Measurements from ENCODE around the gene CLTB.

CLTB gene

DNA sequence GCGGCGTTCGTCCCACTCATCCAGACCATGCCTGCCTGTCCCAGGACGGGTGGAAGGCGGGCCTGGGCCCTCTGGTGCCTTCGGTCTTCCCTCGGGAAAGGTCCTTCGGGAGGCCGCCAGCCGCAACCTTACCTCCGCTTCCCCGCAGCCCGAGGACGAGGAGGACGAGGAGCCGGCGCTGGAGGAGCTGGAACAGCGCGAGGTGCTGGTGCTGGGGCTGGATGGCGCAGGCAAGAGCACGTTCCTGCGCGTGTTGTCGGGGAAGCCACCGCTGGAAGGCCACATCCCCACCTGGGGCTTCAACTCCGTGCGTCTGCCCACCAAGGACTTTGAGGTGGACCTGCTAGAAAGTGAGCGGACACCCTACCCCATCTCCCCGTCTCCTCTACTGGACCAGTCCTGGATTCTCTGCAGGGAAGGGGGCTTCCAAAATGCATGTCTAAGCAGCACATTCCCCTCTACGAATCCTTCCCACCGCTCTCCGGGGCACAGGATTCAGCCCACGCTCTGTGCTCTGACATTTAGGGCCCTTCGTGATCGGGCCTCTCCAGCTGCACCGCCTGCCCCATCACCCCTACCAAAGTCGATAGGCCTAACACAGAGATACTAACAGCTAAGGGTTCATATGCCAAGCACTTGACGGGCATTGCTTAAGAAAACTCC, 50.0 kb downstream of the CLTB start:
- Histone ChIP-seq H3K27ac (ENCODE audit: low read length) (no peak overlapping the region), H3K9ac (ENCODE audit: low read length) (peak overlapping the region; percentile 16), H3K27me3 (ENCODE audit: control insufficient read depth, insufficient read depth, low read length) (peaks cover 61% of the 10 kb centered on the region), H3K4me1 (ENCODE audit: control insufficient read depth, low read depth, low read length) (peaks cover 3% of the 10 kb centered on the region), H3K4me3 (ENCODE audit: low read length) (peak overlapping the region; percentile 69), H3K9me3 (ENCODE audit: control insufficient read depth, low read depth, low read length) (no peaks in the 10 kb centered on the region), H3K36me3 (ENCODE audit: control insufficient read depth, low read depth, low read length) (no peaks in the 10 kb centered on the region)

DNA sequence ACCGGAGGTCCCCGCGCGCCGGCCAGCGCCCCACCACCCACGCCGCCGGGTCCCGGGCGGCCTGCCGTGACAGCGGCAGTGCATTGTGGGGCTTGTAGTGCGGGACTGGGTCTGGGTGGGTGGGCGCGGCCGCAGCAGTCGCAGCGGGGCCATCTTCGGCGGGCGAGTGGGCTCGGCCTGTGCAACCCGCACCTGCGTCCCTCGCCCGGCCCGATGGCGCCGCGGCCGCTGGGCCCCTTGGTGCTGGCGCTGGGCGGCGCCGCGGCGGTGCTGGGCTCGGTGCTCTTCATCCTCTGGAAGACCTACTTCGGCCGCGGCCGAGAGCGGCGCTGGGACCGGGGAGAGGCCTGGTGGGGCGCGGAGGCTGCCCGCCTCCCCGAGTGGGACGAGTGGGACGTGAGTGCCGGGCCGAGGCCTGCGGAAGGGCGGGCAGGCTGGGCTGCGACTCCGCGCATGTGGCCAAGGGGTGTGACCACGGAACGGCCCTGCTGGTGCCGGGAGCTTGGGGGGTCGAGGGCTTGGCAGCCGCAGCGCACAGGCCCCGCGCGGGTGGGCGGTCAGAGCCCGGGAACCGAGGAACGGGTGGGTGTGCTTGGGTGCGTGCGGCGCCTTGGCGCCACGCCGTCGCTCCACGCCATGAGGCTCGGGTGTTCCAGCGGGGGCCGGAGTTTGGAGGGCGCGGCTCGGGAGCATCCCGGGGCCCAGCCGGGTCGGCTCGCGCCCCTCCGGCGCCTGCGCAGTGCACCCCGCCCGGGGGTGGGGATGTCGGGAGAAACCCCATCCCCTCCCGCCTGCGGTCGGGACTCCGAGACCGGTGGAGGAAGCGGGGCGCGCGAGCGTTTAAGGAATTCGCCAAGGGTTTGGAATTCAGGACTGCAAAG, 50.7 kb downstream of the CLTB start, which contains the start of gene ARL10:
TSS of gene ARL10 (plus strand) at position 137 of the 881 bp plus-strand sequence. CDS start at position 214, 77 bp downstream.
- Histone ChIP-seq H3K27ac (ENCODE audit: low read length) (no peak within 1 kb of the TSS), H3K9ac (ENCODE audit: low read length) (peak within 1 kb of the TSS; percentile 16), H3K4me1 (ENCODE audit: control insufficient read depth, low read depth, low read length) (peaks cover 3% of the 10 kb centered on the region), H3K9me3 (ENCODE audit: control insufficient read depth, low read depth, low read length) (no peaks in the 10 kb centered on the region), H3K4me3 (ENCODE audit: low read length) (peak within 1 kb of the TSS; percentile 69), H3K27me3 (ENCODE audit: control insufficient read depth, insufficient read depth, low read length) (peaks cover 61% of the 10 kb centered on the region), H3K36me3 (ENCODE audit: control insufficient read depth, low read depth, low read length) (no peaks in the 10 kb centered on the region)

DNA sequence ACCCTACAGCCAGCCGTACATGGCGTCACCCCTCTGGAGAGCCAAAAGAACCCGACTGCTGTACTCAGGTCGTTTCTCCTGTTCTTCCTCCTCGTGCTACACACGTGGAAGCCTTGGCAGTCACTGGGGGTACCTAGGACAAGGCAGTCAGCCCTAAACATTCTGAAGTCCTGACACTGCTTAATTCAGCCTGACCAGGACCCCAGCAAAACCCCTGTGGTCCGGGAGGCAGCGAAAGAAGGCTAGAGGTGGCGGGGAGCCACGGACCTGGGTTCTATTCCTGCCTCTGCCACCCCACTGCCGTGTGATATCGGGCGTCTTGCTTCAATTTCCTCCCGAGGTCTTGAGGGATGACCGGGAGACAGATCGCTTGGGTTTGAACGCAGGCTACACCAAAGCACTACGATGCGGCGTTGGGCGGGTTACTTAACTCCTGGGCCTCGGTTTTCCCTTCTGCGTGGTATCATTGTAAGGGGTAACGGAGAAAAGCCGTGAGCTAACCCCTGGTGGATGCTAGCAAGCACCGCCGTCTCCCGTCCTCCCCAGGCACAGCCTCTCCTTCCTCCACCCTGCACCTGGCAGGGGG, 51.5 kb downstream of the CLTB start:
- Histone ChIP-seq H3K4me1 (ENCODE audit: control insufficient read depth, low read depth, low read length) (peaks cover 3% of the 10 kb centered on the region), H3K27me3 (ENCODE audit: control insufficient read depth, insufficient read depth, low read length) (peaks cover 61% of the 10 kb centered on the region), H3K36me3 (ENCODE audit: control insufficient read depth, low read depth, low read length) (no peaks in the 10 kb centered on the region), H3K9ac (ENCODE audit: low read length) (no peak overlapping the region), H3K27ac (ENCODE audit: low read length) (no peak overlapping the region), H3K9me3 (ENCODE audit: control insufficient read depth, low read depth, low read length) (no peaks in the 10 kb centered on the region), H3K4me3 (ENCODE audit: low read length) (peak overlapping the region; percentile 69)

DNA sequence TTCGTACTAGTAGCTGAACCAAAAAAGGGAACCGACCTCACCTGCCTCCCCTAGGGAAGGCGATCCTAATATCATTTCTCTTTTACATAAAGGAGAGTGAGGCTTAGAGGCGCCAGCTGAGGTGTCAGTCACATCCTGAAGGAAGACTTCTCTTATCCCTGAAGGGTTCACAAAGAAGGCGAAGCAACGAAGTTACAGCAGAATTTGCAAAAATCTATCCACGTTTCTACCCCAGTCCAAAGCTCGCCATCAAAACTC, 54.2 kb downstream of the CLTB start:
- H3K4me1 ChIP-seq (ENCODE audit: control insufficient read depth, low read depth, low read length) = peaks cover 3% of the 10 kb centered on the region
- peaks cover 55% of the 10 kb centered on the region for H3K27me3 ChIP-seq (ENCODE audit: control insufficient read depth, insufficient read depth, low read length)
- H3K36me3 ChIP-seq (ENCODE audit: control insufficient read depth, low read depth, low read length) = peaks cover 18% of the 10 kb centered on the region
- no peak overlapping the region for H3K27ac ChIP-seq (ENCODE audit: low read length)
- H3K9ac ChIP-seq (ENCODE audit: low read length) = peak overlapping the region; percentile 95
- H3K4me3 ChIP-seq (ENCODE audit: low read length) = peak overlapping the region; percentile 93
- H3K9me3 ChIP-seq (ENCODE audit: control insufficient read depth, low read depth, low read length) = no peaks in the 10 kb centered on the region

DNA sequence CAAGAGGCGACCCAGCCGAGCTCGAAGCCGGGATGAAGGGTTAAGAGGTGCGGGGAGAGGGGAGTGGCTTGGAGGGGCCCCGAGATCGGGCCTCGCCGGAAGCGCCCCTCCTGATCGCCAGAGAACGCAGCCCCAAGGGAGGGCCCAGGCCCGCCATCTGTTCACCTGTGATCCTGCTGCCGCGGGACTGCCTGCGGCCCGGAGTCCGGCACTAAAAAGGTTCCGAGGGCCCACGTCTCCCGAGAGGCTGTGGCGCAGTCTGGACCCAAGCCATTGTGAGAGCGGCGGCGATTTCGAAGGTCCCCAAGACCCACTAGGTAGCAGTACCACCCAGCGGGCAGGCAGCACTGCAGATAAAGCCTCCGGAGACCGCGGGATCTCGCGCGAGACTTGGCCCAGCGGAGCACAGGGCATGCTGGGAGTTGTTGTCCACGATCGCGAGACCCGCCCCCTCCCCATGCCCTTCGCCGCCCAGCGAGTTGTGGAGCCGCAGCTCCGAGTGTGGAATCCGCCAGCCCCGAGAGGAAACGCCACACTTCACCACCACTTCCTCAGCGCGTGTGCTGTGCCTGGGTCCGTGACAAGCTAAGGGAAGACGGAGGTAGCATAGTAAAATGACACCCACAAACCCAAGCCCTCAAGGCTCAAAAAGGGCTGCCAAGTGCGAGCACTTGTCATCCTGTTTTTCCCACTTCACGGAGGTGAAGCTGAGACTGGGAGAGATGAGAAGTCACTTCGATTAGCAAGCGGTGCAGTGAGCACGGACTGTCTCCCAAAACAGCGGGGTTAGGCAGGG, 54.7 kb downstream of the CLTB start, which contains the start of gene KIAA1191:
TSS of gene KIAA1191 (minus strand) at position 328 of the 796 bp plus-strand sequence. CDS start 2,256 bp downstream, outside the sequence.
- peak within 1 kb of the TSS; percentile 95 for H3K9ac ChIP-seq (ENCODE audit: low read length)
- peak within 1 kb of the TSS; percentile 93 for H3K4me3 ChIP-seq (ENCODE audit: low read length)
- peaks cover 20% of the 10 kb centered on the region for H3K36me3 ChIP-seq (ENCODE audit: control insufficient read depth, low read depth, low read length)
- H3K9me3 ChIP-seq (ENCODE audit: control insufficient read depth, low read depth, low read length) = no peaks in the 10 kb centered on the region
- peaks cover 50% of the 10 kb centered on the region for H3K27me3 ChIP-seq (ENCODE audit: control insufficient read depth, insufficient read depth, low read length)
- H3K27ac ChIP-seq (ENCODE audit: low read length) = peak within 1 kb of the TSS; percentile 91
- peaks cover 3% of the 10 kb centered on the region for H3K4me1 ChIP-seq (ENCODE audit: control insufficient read depth, low read depth, low read length)

DNA sequence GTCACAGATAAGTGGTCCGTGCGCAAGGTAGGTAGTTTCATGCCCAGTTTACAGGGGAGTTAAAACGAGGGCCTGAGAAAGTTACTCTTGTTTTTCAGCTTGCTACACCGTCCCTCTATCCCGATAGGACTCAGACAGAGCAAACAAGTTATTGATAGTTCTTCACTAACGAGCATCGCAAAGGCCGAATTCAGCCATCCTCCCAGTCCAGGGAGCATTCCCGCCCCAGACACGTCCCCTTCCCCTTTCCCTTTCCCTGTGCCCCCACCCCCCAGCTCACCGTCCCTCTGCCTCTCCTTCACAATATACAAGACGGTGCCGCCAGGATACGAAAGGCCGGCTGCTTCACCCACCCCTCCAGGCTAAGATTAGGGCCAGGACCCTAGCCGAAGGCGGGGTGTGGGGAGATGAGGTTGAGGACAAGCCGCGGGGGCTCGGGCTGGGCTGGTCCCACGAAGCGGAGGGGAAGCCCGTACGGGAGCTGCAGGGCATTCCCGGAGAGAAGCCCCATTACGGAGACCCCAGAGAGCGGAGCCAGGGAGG, 55.4 kb downstream of the CLTB start:
- no peaks in the 10 kb centered on the region for H3K9me3 ChIP-seq (ENCODE audit: control insufficient read depth, low read depth, low read length)
- peak overlapping the region; percentile 93 for H3K4me3 ChIP-seq (ENCODE audit: low read length)
- H3K9ac ChIP-seq (ENCODE audit: low read length) = peak overlapping the region; percentile 95
- H3K27ac ChIP-seq (ENCODE audit: low read length) = peak overlapping the region; percentile 91
- H3K36me3 ChIP-seq (ENCODE audit: control insufficient read depth, low read depth, low read length) = peaks cover 20% of the 10 kb centered on the region
- H3K4me1 ChIP-seq (ENCODE audit: control insufficient read depth, low read depth, low read length) = peaks cover 3% of the 10 kb centered on the region
- H3K27me3 ChIP-seq (ENCODE audit: control insufficient read depth, insufficient read depth, low read length) = peaks cover 43% of the 10 kb centered on the region

DNA sequence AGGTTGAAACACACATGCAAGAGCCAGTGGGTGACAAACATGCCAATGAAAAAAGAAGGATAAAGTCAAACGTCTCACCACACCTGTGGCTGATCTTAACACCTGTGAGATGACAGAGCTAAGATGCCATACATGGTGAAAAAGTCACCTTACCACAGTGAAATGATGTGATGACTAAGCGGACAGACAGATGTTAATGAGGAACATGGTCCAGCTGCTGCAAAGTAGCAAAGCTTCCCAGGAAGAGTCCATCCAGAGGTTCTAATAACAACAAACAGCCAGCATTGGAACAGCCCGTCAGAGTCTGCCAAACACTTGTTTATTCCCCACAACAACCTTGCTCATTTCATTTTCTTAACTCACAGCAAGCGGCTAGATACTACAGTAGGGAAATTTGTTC, 56.7 kb downstream of the CLTB start:
- Histone ChIP-seq H3K4me3 (ENCODE audit: low read length) (no peak overlapping the region), H3K9me3 (ENCODE audit: control insufficient read depth, low read depth, low read length) (no peaks in the 10 kb centered on the region), H3K9ac (ENCODE audit: low read length) (no peak overlapping the region), H3K27me3 (ENCODE audit: control insufficient read depth, insufficient read depth, low read length) (peaks cover 30% of the 10 kb centered on the region), H3K27ac (ENCODE audit: low read length) (no peak overlapping the region), H3K36me3 (ENCODE audit: control insufficient read depth, low read depth, low read length) (peaks cover 28% of the 10 kb centered on the region), H3K4me1 (ENCODE audit: control insufficient read depth, low read depth, low read length) (peaks cover 3% of the 10 kb centered on the region)

DNA sequence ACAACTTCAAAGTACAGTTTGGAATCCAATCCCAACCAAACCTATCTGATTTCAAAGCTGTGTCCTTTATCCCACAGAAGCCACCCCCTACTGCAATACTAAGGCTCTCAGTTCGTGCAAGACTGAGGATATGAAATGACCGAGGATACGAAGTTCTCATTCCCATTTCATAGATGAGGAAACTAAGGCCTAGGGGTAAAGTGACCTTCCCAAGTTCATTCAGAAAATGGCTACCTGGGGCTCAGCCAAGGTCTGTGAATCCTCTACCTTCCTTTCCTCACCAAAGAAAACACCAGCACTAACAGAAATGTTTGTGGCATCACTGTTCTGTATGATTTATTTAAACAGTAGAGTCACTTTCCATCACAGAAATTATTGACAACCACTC, 60.2 kb downstream of the CLTB start:
- H3K9ac ChIP-seq (ENCODE audit: low read length) = no peak overlapping the region
- H3K27me3 ChIP-seq (ENCODE audit: control insufficient read depth, insufficient read depth, low read length) = no peaks in the 10 kb centered on the region
- no peaks in the 10 kb centered on the region for H3K9me3 ChIP-seq (ENCODE audit: control insufficient read depth, low read depth, low read length)
- H3K27ac ChIP-seq (ENCODE audit: low read length) = no peak overlapping the region
- no peak overlapping the region for H3K4me3 ChIP-seq (ENCODE audit: low read length)
- no peaks in the 10 kb centered on the region for H3K4me1 ChIP-seq (ENCODE audit: control insufficient read depth, low read depth, low read length)
- H3K36me3 ChIP-seq (ENCODE audit: control insufficient read depth, low read depth, low read length) = peaks cover 63% of the 10 kb centered on the region

DNA sequence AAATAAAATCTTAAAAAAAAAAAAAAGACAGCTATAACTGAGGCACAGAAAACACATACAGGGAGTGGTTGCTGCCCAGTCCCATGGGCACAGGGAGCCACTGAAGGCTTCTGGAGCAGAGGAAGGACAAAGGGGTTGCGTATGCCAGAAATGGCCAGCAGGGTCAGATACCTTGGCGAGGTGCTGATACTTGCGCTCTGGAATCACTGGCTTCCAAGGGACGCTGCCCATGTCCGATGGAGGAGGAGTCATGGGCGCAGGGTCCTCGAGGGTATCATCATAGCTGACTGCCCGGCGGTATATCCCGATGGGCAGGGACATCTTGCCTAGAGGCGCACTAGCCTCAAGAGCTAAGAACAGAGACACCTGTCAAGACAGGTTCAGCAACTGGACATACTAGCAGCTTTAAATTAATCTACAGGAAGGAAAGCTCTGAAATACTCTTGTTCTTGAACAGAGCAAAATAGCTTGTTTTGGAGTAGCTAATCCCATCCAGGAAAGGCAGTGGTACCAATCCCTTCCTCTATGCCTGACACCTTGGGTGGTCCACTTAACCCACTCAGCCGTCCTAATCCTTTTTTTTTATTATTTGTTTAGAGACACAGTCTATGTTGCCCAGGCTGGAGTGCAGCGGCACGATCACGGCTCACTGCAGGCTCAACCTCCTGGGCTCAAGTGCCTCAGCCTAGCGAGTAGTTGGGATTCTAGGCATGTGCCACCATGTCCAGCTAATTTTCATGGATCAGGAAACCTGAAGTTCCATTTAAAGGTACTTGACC, 60.8 kb downstream of the CLTB start:
- Histone ChIP-seq H3K9me3 (ENCODE audit: control insufficient read depth, low read depth, low read length) (no peaks in the 10 kb centered on the region), H3K4me3 (ENCODE audit: low read length) (no peak overlapping the region), H3K27me3 (ENCODE audit: control insufficient read depth, insufficient read depth, low read length) (no peaks in the 10 kb centered on the region), H3K36me3 (ENCODE audit: control insufficient read depth, low read depth, low read length) (peaks cover 65% of the 10 kb centered on the region), H3K9ac (ENCODE audit: low read length) (no peak overlapping the region), H3K4me1 (ENCODE audit: control insufficient read depth, low read depth, low read length) (no peaks in the 10 kb centered on the region), H3K27ac (ENCODE audit: low read length) (no peak overlapping the region)

DNA sequence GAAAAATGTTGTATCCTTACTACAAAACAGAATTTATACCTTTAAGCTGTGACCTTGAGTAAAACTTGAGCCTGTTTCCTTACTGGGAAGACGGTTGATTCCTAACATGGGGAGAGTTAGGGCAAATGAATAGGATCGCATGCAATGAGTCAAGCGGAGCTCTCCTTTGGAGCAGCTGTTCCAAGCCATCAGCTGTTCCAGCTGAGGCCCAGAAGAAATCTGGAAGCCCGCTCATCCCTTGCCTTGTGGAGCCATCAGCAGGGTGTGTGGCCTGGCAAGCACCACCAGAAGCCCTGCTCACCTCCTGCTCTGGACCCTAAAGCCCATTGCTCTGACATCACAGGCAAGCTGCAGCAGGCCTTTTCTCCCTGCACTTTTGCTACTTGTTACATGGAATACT, 62.8 kb downstream of the CLTB start:
- Histone ChIP-seq H3K27ac (ENCODE audit: low read length) (no peak overlapping the region), H3K4me3 (ENCODE audit: low read length) (no peak overlapping the region), H3K9ac (ENCODE audit: low read length) (no peak overlapping the region), H3K27me3 (ENCODE audit: control insufficient read depth, insufficient read depth, low read length) (no peaks in the 10 kb centered on the region), H3K4me1 (ENCODE audit: control insufficient read depth, low read depth, low read length) (no peaks in the 10 kb centered on the region), H3K9me3 (ENCODE audit: control insufficient read depth, low read depth, low read length) (no peaks in the 10 kb centered on the region), H3K36me3 (ENCODE audit: control insufficient read depth, low read depth, low read length) (peaks cover 77% of the 10 kb centered on the region)

Measured in iPS-18a (cell line).